K562 (cell line): ENCODE results near the gene KCTD13. TPM values are rescaled to one million over a fixed set of nuclear protein-coding genes. Genes with fewer than 3 reads are reported as not detected.

Source experiments
- ATF1 ChIP-seq, 2 experiments: fragments of 450-650 bp in 1 of 2; IDR thresholded peaks; 2 replicates each; pipeline ENCODE4 v1.6.1; 2016; ENCODE audit warnings: missing compliant biosample characterization in 1 of 2, missing genetic modification characterization in 1 of 2
- ESRRA ChIP-seq: fragments of 450-650 bp; IDR thresholded peaks from 2 replicates; pipeline ENCODE4 v1.6.1; 2014; ENCODE audit warnings: low read depth, mild to moderate bottlenecking, moderate library complexity, borderline replicate concordance
- HDGF ChIP-seq: fragments of 450-650 bp; IDR thresholded peaks from 2 replicates; pipeline ENCODE4 v1.6.1; 2016
- JUN ChIP-seq, 2 experiments: sonication (generic) in 1 of 2; formaldehyde crosslinking in 1 of 2; IDR thresholded peaks; 2 replicates each; pipeline versions ENCODE4 v1.6.1 to v1.8.0; 2012 to 2022; ENCODE audit warnings: borderline replicate concordance in 2 of 2, mild to moderate bottlenecking in 2 of 2, improper control_type of control experiment in 1 of 2, low read depth in 1 of 2, low read length in 1 of 2, missing genetic modification reagents in 1 of 2
- L3MBTL2 ChIP-seq: fragments of 450-650 bp; IDR thresholded peaks from 2 replicates; pipeline ENCODE4 v1.6.1; 2016; ENCODE audit warnings: mild to moderate bottlenecking, moderate library complexity
- PHTF2 ChIP-seq: fragments of 250-450 bp; sonication (Bioruptor Pico); IDR thresholded peaks from 2 replicates; pipeline ENCODE4 v1.5.0; 2021; ENCODE audit warnings: mild to moderate bottlenecking
- TEAD1 ChIP-seq, 2 experiments: fragments of 450-650 bp in 1 of 2; sonication (generic) in 1 of 2; formaldehyde crosslinking; IDR thresholded peaks; 2 replicates each; pipeline versions ENCODE4 v1.4.0 to v1.8.0; 2020 to 2022; ENCODE audit warnings: mild to moderate bottlenecking in 2 of 2, missing genetic modification reagents in 1 of 2
- TFE3 ChIP-seq: fragments of 450-650 bp; formaldehyde crosslinking; IDR thresholded peaks from 2 replicates; pipeline ENCODE4 v1.4.0; 2020; ENCODE audit warnings: mild to moderate bottlenecking, mixed read lengths
- YBX1 ChIP-seq: fragments of 450-650 bp; IDR thresholded peaks from 2 replicates; pipeline ENCODE4 v1.7.1; 2016; ENCODE audit warnings: mild to moderate bottlenecking
- ZBTB7A ChIP-seq: IDR thresholded peaks from 2 replicates; pipeline ENCODE4 v1.6.1; 2011; ENCODE audit warnings: low read depth, mild to moderate bottlenecking, low read length, moderate library complexity, borderline replicate concordance; ENCODE audit not compliant: control insufficient read depth
- ZFX ChIP-seq: sonication (generic); formaldehyde crosslinking; IDR thresholded peaks from 2 replicates; pipeline ENCODE4 v1.8.0; 2022; ENCODE audit warnings: mild to moderate bottlenecking, missing genetic modification reagents, moderate library complexity
- ZNF3 ChIP-seq: fragments of 250-450 bp; sonication (Bioruptor Pico); IDR thresholded peaks from 2 replicates; pipeline ENCODE4 v1.5.0; 2021; ENCODE audit warnings: mild to moderate bottlenecking, moderate library complexity
- polyA plus RNA-seq, 8 experiments: library from polyadenylated mRNA; depleted of rRNA in 4 of 8; stranded (reverse) in 5 of 8; unstranded in 3 of 8; fragments of >200 nt; fragmentation: Nextera tagmentation in 2 of 8; fragmentation: Illumina TruSeq in 1 of 8; extraction: Ambion mirVana in 2 of 8; extraction: Trizol in 1 of 8; gene quantifications; 2 replicates each; pipeline versions ENCODE4 v1.2.1 to v1.2.3, GENCODE V29; 2011 to 2014; ENCODE audit warnings: inconsistent platforms in 1 of 8, missing spikeins in 1 of 8
- total RNA-seq, 7 experiments: library from RNA; depleted of rRNA in 6 of 7; stranded (reverse); fragments of >200 nt in 6 of 7; fragmentation: Illumina TruSeq in 2 of 7; extraction: Trizol in 2 of 7; gene quantifications; 2 replicates each; pipeline versions ENCODE4 v1.2.1 to v1.2.3, GENCODE V29; 2011 to 2021; ENCODE audit warnings: low replicate concordance in 1 of 7
- TF ChIP-seq, protein P1 (sequence below), 2 experiments: fragments of 450-650 bp; formaldehyde crosslinking in 1 of 2; IDR thresholded peaks; 2 replicates each; pipeline versions ENCODE4 v1.4.0 to v1.6.1; 2014 to 2020; ENCODE audit warnings: mild to moderate bottlenecking in 2 of 2, borderline replicate concordance in 1 of 2, low read depth in 1 of 2
- TF ChIP-seq, protein P2 (sequence below): sonication (generic); formaldehyde crosslinking; IDR thresholded peaks from 2 replicates; pipeline ENCODE4 v1.9.0; 2022; ENCODE audit warnings: mild to moderate bottlenecking, missing genetic modification reagents

The KCTD13 gene
- total and polyA plus RNA-seq, 9 of the 15 experiments (the other 6 are each of a cell fraction or from before 2014, with no cell fraction given) = 1.0 to 20.6 (median 9.8) TPM

GRCh38 chr16:29863669-29863984 is 62.4 kb downstream of the KCTD13 start (continued):
- TF ChIP-seq, protein P1, sequence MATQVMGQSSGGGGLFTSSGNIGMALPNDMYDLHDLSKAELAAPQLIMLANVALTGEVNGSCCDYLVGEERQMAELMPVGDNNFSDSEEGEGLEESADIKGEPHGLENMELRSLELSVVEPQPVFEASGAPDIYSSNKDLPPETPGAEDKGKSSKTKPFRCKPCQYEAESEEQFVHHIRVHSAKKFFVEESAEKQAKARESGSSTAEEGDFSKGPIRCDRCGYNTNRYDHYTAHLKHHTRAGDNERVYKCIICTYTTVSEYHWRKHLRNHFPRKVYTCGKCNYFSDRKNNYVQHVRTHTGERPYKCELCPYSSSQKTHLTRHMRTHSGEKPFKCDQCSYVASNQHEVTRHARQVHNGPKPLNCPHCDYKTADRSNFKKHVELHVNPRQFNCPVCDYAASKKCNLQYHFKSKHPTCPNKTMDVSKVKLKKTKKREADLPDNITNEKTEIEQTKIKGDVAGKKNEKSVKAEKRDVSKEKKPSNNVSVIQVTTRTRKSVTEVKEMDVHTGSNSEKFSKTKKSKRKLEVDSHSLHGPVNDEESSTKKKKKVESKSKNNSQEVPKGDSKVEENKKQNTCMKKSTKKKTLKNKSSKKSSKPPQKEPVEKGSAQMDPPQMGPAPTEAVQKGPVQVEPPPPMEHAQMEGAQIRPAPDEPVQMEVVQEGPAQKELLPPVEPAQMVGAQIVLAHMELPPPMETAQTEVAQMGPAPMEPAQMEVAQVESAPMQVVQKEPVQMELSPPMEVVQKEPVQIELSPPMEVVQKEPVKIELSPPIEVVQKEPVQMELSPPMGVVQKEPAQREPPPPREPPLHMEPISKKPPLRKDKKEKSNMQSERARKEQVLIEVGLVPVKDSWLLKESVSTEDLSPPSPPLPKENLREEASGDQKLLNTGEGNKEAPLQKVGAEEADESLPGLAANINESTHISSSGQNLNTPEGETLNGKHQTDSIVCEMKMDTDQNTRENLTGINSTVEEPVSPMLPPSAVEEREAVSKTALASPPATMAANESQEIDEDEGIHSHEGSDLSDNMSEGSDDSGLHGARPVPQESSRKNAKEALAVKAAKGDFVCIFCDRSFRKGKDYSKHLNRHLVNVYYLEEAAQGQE (IDR thresholded peaks at IDR 0.05; ENCODE audit: borderline replicate concordance) = peak; percentile 37; the same call in 1 of the 2 replicates
- TF ChIP-seq, protein P1 (CRISPR knock-in tag; IDR thresholded peaks at IDR 0.05; ENCODE audit: low read depth) = no peak
- TF ChIP-seq YBX1 (no peak), TEAD1 (CRISPR knock-in tag; IDR thresholded peaks at IDR 0.05) (0 out of 4 replicates have a peak, but pooled peaks of 1 of the 2 experiments have one; percentile 36), HDGF (peak; percentile 40; the same call in 1 of the 2 replicates), PHTF2 (no peak), JUN (IDR thresholded peaks at IDR 0.05; ENCODE audit: borderline replicate concordance, low read depth, low read length) (no peak), JUN (CRISPR knock-in tag; IDR thresholded peaks at IDR 0.05; ENCODE audit: borderline replicate concordance) (0 out of 2 replicates have a peak, but pooled peaks have one; percentile 38), ZBTB7A (peak; percentile 57; the same call in 1 of the 2 replicates), ZNF3 (no peak), ATF1 (CRISPR knock-in tag; IDR thresholded peaks at IDR 0.05) (no peak; the same call in 1 of the 2 replicates), ATF1 (tag; IDR thresholded peaks at IDR 0.05) (peak; percentile 87), ZFX (CRISPR knock-in tag) (0 out of 2 replicates have a peak, but pooled peaks have one; percentile 21), L3MBTL2 (no peak), ESRRA (0 out of 2 replicates have a peak, but pooled peaks have one; percentile 1), TFE3 (CRISPR knock-in tag) (no peak)
- TF ChIP-seq, protein P2, sequence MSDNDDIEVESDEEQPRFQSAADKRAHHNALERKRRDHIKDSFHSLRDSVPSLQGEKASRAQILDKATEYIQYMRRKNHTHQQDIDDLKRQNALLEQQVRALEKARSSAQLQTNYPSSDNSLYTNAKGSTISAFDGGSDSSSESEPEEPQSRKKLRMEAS = 0 out of 2 replicates have a peak, but pooled peaks have one; percentile 7
